Esophagus muscularis mucosa (tissue), 4 donors: Measurements from ENCODE around the gene PKD1L1. TPM values are rescaled to one million over a fixed set of nuclear protein-coding genes. Genes with fewer than 3 reads are reported as not detected.

Source experiments
- DNase-seq: peaks from one replicate; pipeline ENCODE4 v3.0.0-alpha.2; 2017; ENCODE audit errors: extremely low spot score
- H3K27ac ChIP-seq, 4 donors: fragments of 200-600 bp; sonication (generic); replicated peaks in 1 of 4; 1 replicate in 3 of 4; 2 replicates in 1 of 4; pipeline ENCODE4 v1.5.1; 2016 to 2019; ENCODE audit warnings: mild to moderate bottlenecking in 1 of 4
- H3K27me3 ChIP-seq, 4 donors: fragments of 200-600 bp; sonication (generic); one replicate each; pipeline versions ENCODE4 v1.5.1 to v1.6.0; 2016 to 2019
- H3K36me3 ChIP-seq, 4 donors: fragments of 200-600 bp; sonication (generic); one replicate each; pipeline ENCODE4 v1.5.1; 2016 to 2019
- H3K4me1 ChIP-seq, 4 donors: fragments of 200-600 bp; sonication (generic); one replicate each; pipeline ENCODE4 v1.5.1; 2016 to 2019
- H3K4me3 ChIP-seq, 4 donors: fragments of 200-600 bp; sonication (generic); 1 replicate in 2 of 4; 2 replicates in 2 of 4; pipeline ENCODE4 v1.5.1; 2016 to 2019; ENCODE audit warnings: mild to moderate bottlenecking in 4 of 4, moderate library complexity in 1 of 4
- H3K9me3 ChIP-seq, 4 donors: fragments of 200-600 bp; sonication (generic); 1 replicate in 3 of 4; 2 replicates in 1 of 4; pipeline ENCODE4 v1.5.1; 2016 to 2019
- CTCF ChIP-seq, 3 experiments: fragments of 200-600 bp in 2 of 3; fragments of 450-650 bp in 1 of 3; sonication (generic) in 2 of 3; IDR thresholded peaks; one replicate each; pipeline ENCODE4 v1.5.1; 2017 to 2019; ENCODE audit warnings: antibody characterized with exemption in 3 of 3, mild to moderate bottlenecking in 2 of 3, moderate library complexity in 1 of 3
- EP300 ChIP-seq: sonication (generic); formaldehyde crosslinking; IDR thresholded peaks from one replicate; pipeline ENCODE4 v1.6.1; 2017; ENCODE audit warnings: antibody characterized with exemption
- POLR2A ChIP-seq: fragments of 450-650 bp; IDR thresholded peaks from one replicate; pipeline ENCODE4 v1.6.1; 2017; ENCODE audit warnings: antibody characterized with exemption, moderate library complexity, mild to moderate bottlenecking, low read depth
- POLR2AphosphoS5 ChIP-seq, 2 donors: sonication (generic); formaldehyde crosslinking; IDR thresholded peaks; one replicate each; pipeline ENCODE4 v1.6.1; 2017; ENCODE audit warnings: antibody characterized with exemption in 2 of 2
- WGBS: methylation state at CpG from one replicate; pipeline ENCODE4 v1.1.5; 2018; 5-methylcytosine and 5-hydroxymethylcytosine counted together
- intact Hi-C: fragments of 100-400 bp; cut with DNase I; formaldehyde crosslinking; loops from one replicate; pipeline ENCODE4 v1.15.1; 2023
- total RNA-seq, 4 donors: library from RNA; depleted of rRNA; stranded (reverse); fragments of >200 nt; gene quantifications; one replicate each; pipeline versions ENCODE4 v1.1.0 to v1.2.1, GENCODE V29; 2016

The PKD1L1 gene
- total RNA-seq, 4 donors from 2014 or later = 0.50 to 1.7 (median 0.73) TPM

- TF ChIP-seq POLR2AphosphoS5 (IDR thresholded peaks at IDR 0.05) = no peak
- no peak for TF ChIP-seq CTCF (IDR thresholded peaks at IDR 0.05)
- no peak for TF ChIP-seq POLR2A
- TF ChIP-seq EP300 = no peak
- WGBS = 95% methylated on average over 3 of the region's 3 CpGs
- Histone ChIP-seq H3K27me3 (no peaks in the 10 kb centered on the region), H3K36me3 (no peaks in the 10 kb centered on the region), H3K27ac (no peak overlapping the region), H3K4me3 (no peak overlapping the region), H3K4me1 (peaks cover 6 to 25% (median 21%) of the 10 kb centered on the region in 4 donors), H3K9me3 (no peaks in the 10 kb centered on the region)
- DNase-seq = no peak
- intact Hi-C loops = loop anchor here (2.0 to 5.0 kb wide), 2 partner anchors 381 to 551 kb away; no protein-coding TSS in a partner anchor
Observed at GRCh38 chr7:47817917-47818316, 130.3 kb downstream of the PKD1L1 start.

GRCh38 chr7:47816647-47817046, 131.6 kb downstream of the PKD1L1 start:
- Histone ChIP-seq H3K4me1 (peaks cover 6 to 25% (median 21%) of the 10 kb centered on the region in 4 donors), H3K27ac (no peak overlapping the region), H3K27me3 (no peaks in the 10 kb centered on the region), H3K36me3 (no peaks in the 10 kb centered on the region), H3K4me3 (no peak overlapping the region), H3K9me3 (no peaks in the 10 kb centered on the region)
- 79% methylated on average over 4 of the region's 4 CpGs for WGBS
- TF ChIP-seq POLR2A = no peak
- TF ChIP-seq POLR2AphosphoS5 (IDR thresholded peaks at IDR 0.05) = no peak
- TF ChIP-seq CTCF (IDR thresholded peaks at IDR 0.05) = no peak
- TF ChIP-seq EP300 = no peak
- intact Hi-C loops = loop anchor here (5.0 kb wide), 1 partner anchor 379 kb away; no protein-coding TSS in a partner anchor
- DNase-seq = no peak

GRCh38 chr7:47815867-47816266, 132.4 kb downstream of the PKD1L1 start:
- Histone ChIP-seq H3K27me3 (no peaks in the 10 kb centered on the region), H3K4me3 (no peak overlapping the region), H3K27ac (no peak overlapping the region), H3K36me3 (no peaks in the 10 kb centered on the region), H3K4me1 (peaks cover 6 to 25% (median 21%) of the 10 kb centered on the region in 4 donors), H3K9me3 (no peaks in the 10 kb centered on the region)
- 87% methylated on average over 9 of the region's 9 CpGs for WGBS
- intact Hi-C loops = loop anchor here (5.0 kb wide), 1 partner anchor 379 kb away; no protein-coding TSS in a partner anchor
- no peak for DNase-seq
- TF ChIP-seq EP300 = no peak
- no peak for TF ChIP-seq POLR2A
- no peak for TF ChIP-seq POLR2AphosphoS5 (IDR thresholded peaks at IDR 0.05)
- no peak for TF ChIP-seq CTCF (IDR thresholded peaks at IDR 0.05)

GRCh38 chr7:47814905-47815613, 133.2 kb downstream of the PKD1L1 start:
- WGBS = 87% methylated on average over 10 of the region's 11 CpGs
- Histone ChIP-seq H3K27me3 (no peaks in the 10 kb centered on the region), H3K36me3 (no peaks in the 10 kb centered on the region), H3K27ac (no peak overlapping the region), H3K4me3 (no peak overlapping the region), H3K9me3 (no peaks in the 10 kb centered on the region), H3K4me1 (peaks cover 6 to 25% (median 21%) of the 10 kb centered on the region in 4 donors)
- no peak for DNase-seq
- intact Hi-C loops = loop anchor here (5.0 kb wide), 1 partner anchor 378 kb away; no protein-coding TSS in a partner anchor
- TF ChIP-seq CTCF (IDR thresholded peaks at IDR 0.05) = no peak
- TF ChIP-seq POLR2AphosphoS5 (IDR thresholded peaks at IDR 0.05) = no peak
- no peak for TF ChIP-seq POLR2A
- no peak for TF ChIP-seq EP300
